Ectodermal cell (in vitro differentiated cells): Measurements from ENCODE around the gene UCN2.

ENCODE experiments used
- H3K27ac ChIP-seq: 2 replicates; pipeline ENCODE4 v1.7.0; 2013; ENCODE audit warnings: mild to moderate bottlenecking, low read depth, low read length; ENCODE audit not compliant: insufficient read depth, poor library complexity, severe bottlenecking
- H3K27me3 ChIP-seq: 2 replicates; pipeline ENCODE4 v1.7.0; 2013; ENCODE audit warnings: mild to moderate bottlenecking, low read length; ENCODE audit not compliant: insufficient read depth, control insufficient read depth, poor library complexity, severe bottlenecking
- H3K36me3 ChIP-seq: one replicate; pipeline ENCODE4 v1.7.0; 2013; ENCODE audit warnings: low read length; ENCODE audit not compliant: control insufficient read depth, insufficient read depth
- H3K4me1 ChIP-seq: one replicate; pipeline ENCODE4 v1.7.0; 2013; ENCODE audit warnings: low read length; ENCODE audit not compliant: control insufficient read depth, insufficient read depth
- H3K4me3 ChIP-seq: 2 replicates; pipeline ENCODE4 v1.7.0; 2013; ENCODE audit warnings: low read depth, low read length, control low read depth; ENCODE audit not compliant: insufficient read depth
- H3K9me3 ChIP-seq: 2 replicates; pipeline ENCODE4 v1.7.0; 2013; ENCODE audit warnings: mild to moderate bottlenecking, low read length, moderate library complexity; ENCODE audit not compliant: control insufficient read depth
- whole genome bisulfite sequencing, 2 experiments: methylation state at CpG; one replicate each; pipeline ENCODE4 v1.1.7; 2013; ENCODE audit warnings: missing lambda C conversion rate in 2 of 2; 5-methylcytosine and 5-hydroxymethylcytosine counted together

Gene UCN2

GRCh38 chr3:48572517-48572916 is 8.9 kb upstream of the UCN2 start:
- H3K27me3 ChIP-seq: no peaks in the 10 kb centered on the region
- no peaks in the 10 kb centered on the region for H3K9me3 ChIP-seq
- no peak overlapping the region for H3K27ac ChIP-seq
- H3K4me1 ChIP-seq: no peaks in the 10 kb centered on the region
- H3K36me3 ChIP-seq: no peaks in the 10 kb centered on the region
- 91 to 92% methylated on average over 5 to 7 of the region's 7 CpGs for WGBS, 2 experiments
- no peak overlapping the region for H3K4me3 ChIP-seq

GRCh38 chr3:48571938-48572337 is 8.4 kb upstream of the UCN2 start:
- H3K4me3 ChIP-seq: no peak overlapping the region
- WGBS, 2 experiments: 94 to 95% methylated on average over 12 of the region's 12 CpGs
- no peaks in the 10 kb centered on the region for H3K36me3 ChIP-seq
- no peaks in the 10 kb centered on the region for H3K9me3 ChIP-seq
- no peak overlapping the region for H3K27ac ChIP-seq
- H3K27me3 ChIP-seq: no peaks in the 10 kb centered on the region
- no peaks in the 10 kb centered on the region for H3K4me1 ChIP-seq

GRCh38 chr3:48569808-48570450 is 6.3 kb upstream of the UCN2 start:
- H3K9me3 ChIP-seq: no peaks in the 10 kb centered on the region
- no peak overlapping the region for H3K27ac ChIP-seq
- H3K4me3 ChIP-seq: no peak overlapping the region
- no peaks in the 10 kb centered on the region for H3K27me3 ChIP-seq
- no peaks in the 10 kb centered on the region for H3K4me1 ChIP-seq
- no peaks in the 10 kb centered on the region for H3K36me3 ChIP-seq
- whole genome bisulfite sequencing, 2 experiments: 94 to 96% methylated on average over 18 of the region's 18 CpGs

- no peaks in the 10 kb centered on the region for H3K9me3 ChIP-seq
- 92 to 93% methylated on average over 10 of the region's 10 CpGs for WGBS, 2 experiments
- H3K27me3 ChIP-seq: no peaks in the 10 kb centered on the region
- H3K36me3 ChIP-seq: no peaks in the 10 kb centered on the region
- peaks cover 2% of the 10 kb centered on the region for H3K4me1 ChIP-seq
- no peak overlapping the region for H3K27ac ChIP-seq
- H3K4me3 ChIP-seq: no peak overlapping the region
Measured at GRCh38 chr3:48569400-48569799, 5.8 kb upstream of the UCN2 start.

DNA sequence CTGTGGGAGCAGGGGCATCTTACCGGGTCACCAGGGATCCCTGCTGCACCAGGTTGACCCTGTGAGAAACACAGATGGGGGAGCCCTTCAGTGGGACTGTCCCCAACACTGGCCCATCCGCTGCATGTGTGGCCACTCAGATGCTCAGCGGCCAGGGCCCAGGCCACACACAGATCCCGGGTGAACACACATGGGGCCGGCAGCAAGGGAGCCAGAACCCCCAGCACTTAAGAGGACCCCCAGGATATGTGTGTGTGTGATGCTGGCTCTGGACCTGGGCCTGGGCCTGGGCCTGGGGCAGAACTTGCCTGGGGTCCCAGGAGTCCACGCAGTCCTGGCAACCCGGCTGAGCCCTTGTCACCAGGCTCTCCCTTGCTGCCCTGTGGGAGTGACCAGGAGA is 4.9 kb upstream of the UCN2 start:
- Histone ChIP-seq H3K4me1 (peaks cover 11% of the 10 kb centered on the region), H3K4me3 (no peak overlapping the region), H3K27me3 (no peaks in the 10 kb centered on the region), H3K9me3 (no peaks in the 10 kb centered on the region), H3K36me3 (no peaks in the 10 kb centered on the region), H3K27ac (no peak overlapping the region)
- 93% methylated on average over 7 of the region's 7 CpGs for WGBS, 2 experiments

DNA sequence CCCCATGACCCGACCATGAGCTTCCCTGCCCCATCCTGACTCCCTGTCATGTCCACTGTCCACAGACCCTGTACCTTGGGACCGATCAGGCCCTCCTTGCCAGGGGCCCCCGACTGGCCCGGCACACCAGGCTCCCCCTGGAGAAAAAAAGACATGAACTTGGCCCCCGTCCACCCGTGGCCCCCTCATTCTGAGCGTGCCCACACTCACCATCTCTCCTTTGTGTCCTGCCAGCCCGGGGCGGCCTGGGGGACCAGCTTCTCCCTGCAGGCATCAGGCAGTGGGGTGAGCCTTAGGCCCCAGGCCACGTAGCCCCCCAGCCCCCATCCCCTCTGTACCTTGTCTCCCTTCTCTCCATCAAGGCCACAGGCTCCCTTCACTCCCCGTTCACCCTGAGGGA is 3.9 kb upstream of the UCN2 start:
- H3K4me1 ChIP-seq: peaks cover 21% of the 10 kb centered on the region
- WGBS, 2 experiments: 91 to 94% methylated on average over 11 of the region's 11 CpGs
- H3K36me3 ChIP-seq: no peaks in the 10 kb centered on the region

DNA sequence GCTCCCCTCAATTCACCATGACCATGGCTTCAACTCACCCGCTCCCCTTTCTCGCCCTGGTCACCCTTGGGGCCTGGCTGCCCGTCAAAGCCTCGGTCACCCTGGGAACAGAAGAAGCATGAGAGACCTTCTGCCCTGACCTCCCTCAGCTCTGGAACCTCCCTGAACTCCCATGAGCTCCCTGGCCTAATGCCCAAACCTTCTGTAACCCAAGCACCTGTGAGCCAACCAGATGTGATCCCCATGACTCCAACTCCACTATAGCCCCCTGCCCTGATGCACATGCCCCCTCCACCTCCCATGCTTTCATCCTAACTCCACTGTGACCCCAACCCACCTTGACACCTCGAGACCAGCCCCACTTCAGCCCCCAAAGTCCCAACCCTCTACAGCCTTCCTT is 3.5 kb upstream of the UCN2 start:
- H3K4me1 ChIP-seq: peaks cover 21% of the 10 kb centered on the region
- no peaks in the 10 kb centered on the region for H3K36me3 ChIP-seq
- no peaks in the 10 kb centered on the region for H3K9me3 ChIP-seq
- 93 to 95% methylated on average over 5 of the region's 5 CpGs for WGBS, 2 experiments
- H3K4me3 ChIP-seq: no peak overlapping the region
- no peaks in the 10 kb centered on the region for H3K27me3 ChIP-seq
- H3K27ac ChIP-seq: no peak overlapping the region

More for the DNA sequence above, 3.9 kb upstream of the UCN2 start:
- H3K27me3 ChIP-seq: no peaks in the 10 kb centered on the region
- H3K9me3 ChIP-seq: no peaks in the 10 kb centered on the region
- no peak overlapping the region for H3K27ac ChIP-seq
- H3K4me3 ChIP-seq: no peak overlapping the region

- Histone ChIP-seq H3K9me3 (no peaks in the 10 kb centered on the region), H3K4me3 (no peak overlapping the region), H3K36me3 (no peaks in the 10 kb centered on the region), H3K4me1 (peaks cover 21% of the 10 kb centered on the region), H3K27ac (no peak overlapping the region), H3K27me3 (no peaks in the 10 kb centered on the region)
- 95 to 98% methylated on average over 9 of the region's 9 CpGs for WGBS, 2 experiments
Measured at GRCh38 chr3:48566401-48566760, 2.8 kb upstream of the UCN2 start.

DNA sequence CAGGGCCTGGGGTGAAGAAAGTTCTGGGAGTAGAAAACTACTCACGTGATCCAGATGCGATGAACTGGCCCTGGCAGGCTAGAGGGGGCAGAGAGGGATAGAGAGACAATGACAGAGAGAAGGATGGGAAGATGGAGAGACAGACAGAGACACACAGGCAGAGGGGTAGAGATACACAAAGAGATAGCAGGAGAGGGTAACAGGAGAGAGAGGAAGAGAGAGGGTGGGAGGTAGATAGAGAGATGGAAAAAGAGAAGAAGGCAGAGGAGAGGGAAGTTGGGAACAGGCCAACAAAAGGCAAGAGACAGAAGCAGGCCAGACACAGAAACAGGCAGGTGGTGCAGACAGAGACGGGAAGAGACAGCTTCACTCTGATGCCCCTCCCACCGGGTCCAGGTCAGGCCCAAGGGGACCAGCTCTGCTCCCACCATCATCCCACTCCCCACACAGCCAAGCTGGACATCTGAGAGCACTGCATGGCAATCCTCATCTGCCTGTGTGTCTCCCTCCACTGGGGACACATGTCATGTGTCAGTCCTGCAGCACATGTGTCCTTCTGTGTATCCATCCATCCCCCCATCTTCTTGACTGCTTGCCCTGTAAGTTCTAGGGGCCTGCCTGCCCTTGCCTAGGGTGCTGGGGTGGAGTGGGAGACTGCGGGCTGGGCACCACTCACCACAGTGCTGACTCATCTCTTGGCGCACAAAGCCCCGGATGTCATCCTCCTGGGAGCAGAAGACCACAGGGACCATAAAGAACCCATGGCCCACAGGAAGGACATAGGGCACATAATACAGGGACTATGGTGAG is 2.2 kb upstream of the UCN2 start:
- H3K9me3 ChIP-seq: no peaks in the 10 kb centered on the region
- 88 to 93% methylated on average over 7 of the region's 7 CpGs for WGBS, 2 experiments
- H3K4me1 ChIP-seq: peaks cover 21% of the 10 kb centered on the region
- H3K27ac ChIP-seq: no peak overlapping the region
- no peaks in the 10 kb centered on the region for H3K27me3 ChIP-seq
- H3K36me3 ChIP-seq: no peaks in the 10 kb centered on the region
- no peak overlapping the region for H3K4me3 ChIP-seq

- Histone ChIP-seq H3K4me3 (no peak overlapping the region), H3K4me1 (peaks cover 27% of the 10 kb centered on the region), H3K36me3 (no peaks in the 10 kb centered on the region), H3K27ac (no peak overlapping the region), H3K27me3 (no peaks in the 10 kb centered on the region), H3K9me3 (no peaks in the 10 kb centered on the region)
- WGBS, 2 experiments: 92 to 95% methylated on average over 11 of the region's 11 CpGs
Measured at GRCh38 chr3:48565186-48565585, 1.6 kb upstream of the UCN2 start.
